Heart right ventricle (tissue), 16 donors: Measurements from ENCODE around the gene ZRSR2. TPM values are rescaled to one million over a fixed set of nuclear protein-coding genes. Genes with fewer than 3 reads are reported as not detected.

Experiments used
- ATAC-seq, 8 donors: fragments of 200-7000 bp; cut with Tn5 transposase; one replicate each; pipeline ENCODE4 v1.9.1; 2020; ENCODE audit warnings: mild to moderate bottlenecking in 8 of 8, moderate library complexity in 8 of 8, moderate number of reproducible peaks in 1 of 8
- DNase-seq, 2 donors: peaks; one replicate each; pipeline ENCODE4 v3.0.0-alpha.2; 2020
- H3K27ac ChIP-seq, 10 donors: fragments of 200-600 bp; sonication (generic) in 2 of 10; one replicate each; pipeline versions ENCODE4 v1.5.0 to v1.8.0; 2020 to 2022; ENCODE audit warnings: mild to moderate bottlenecking in 3 of 10
- H3K27me3 ChIP-seq, 7 donors: fragments of 200-600 bp; one replicate each; pipeline ENCODE4 v1.8.0; 2021 to 2022; ENCODE audit warnings: mild to moderate bottlenecking in 2 of 7
- H3K36me3 ChIP-seq, 9 donors: fragments of 200-600 bp; sonication (generic) in 1 of 9; one replicate each; pipeline versions ENCODE4 v1.5.0 to v1.8.0; 2020 to 2022; ENCODE audit warnings: mild to moderate bottlenecking in 2 of 9
- H3K4me1 ChIP-seq, 9 donors: fragments of 200-600 bp; sonication (generic) in 1 of 9; one replicate each; pipeline versions ENCODE4 v1.5.0 to v1.8.0; 2020 to 2022; ENCODE audit warnings: mild to moderate bottlenecking in 4 of 9
- H3K4me3 ChIP-seq, 10 donors: fragments of 200-600 bp; sonication (generic) in 2 of 10; one replicate each; pipeline versions ENCODE4 v1.5.0 to v1.8.0; 2020 to 2022; ENCODE audit warnings: mild to moderate bottlenecking in 7 of 10, moderate library complexity in 2 of 10
- H3K9me3 ChIP-seq, 11 donors: fragments of 200-600 bp in 10 of 11; sonication (generic) in 2 of 11; one replicate each; pipeline versions ENCODE4 v1.5.0 to v1.8.0; 2013 to 2022; ENCODE audit warnings: mild to moderate bottlenecking in 2 of 11, control low read depth in 1 of 11, moderate library complexity in 1 of 11
- CTCF ChIP-seq, 9 donors: fragments of 200-600 bp; sonication (generic) in 2 of 9; IDR thresholded peaks; one replicate each; pipeline versions ENCODE4 v1.5.0 to v1.8.0; 2021 to 2022; ENCODE audit warnings: antibody characterized with exemption in 9 of 9, mild to moderate bottlenecking in 5 of 9, moderate library complexity in 1 of 9
- WGBS, 2 donors: extraction: QIAGEN DNeasy Blood & Tissue Kit; methylation state at CpG; one replicate each; pipeline ENCODE4 v1.1.7; 2013; ENCODE audit warnings: inconsistent platforms in 1 of 2; 5-methylcytosine and 5-hydroxymethylcytosine counted together
- intact Hi-C, 10 donors: fragments of 100-400 bp; cut with DNase I; formaldehyde crosslinking; loops; one replicate each; pipeline versions ENCODE4 v1.11.1 to v1.14.2; 2022
- polyA plus RNA-seq, 2 donors: library from polyadenylated mRNA; stranded (reverse); fragments of 200-250 nt; gene quantifications; one replicate each; pipeline ENCODE4 v1.2.3, GENCODE V29; 2013
- total RNA-seq, 10 donors: library from RNA; stranded (reverse); fragmentation: NEBNext Ultra II Directional in 3 of 10; extraction: Animal tissue kit (Norgen Biotek cat#: 25700) in 3 of 10; gene quantifications; one replicate each; pipeline versions ENCODE4 v1.2.1 to v1.2.4, GENCODE V29; 2021 to 2023
- donor health status: Arrhythmogenic right ventricular cardiomyopathy.
- donor health status: ischemic (EF 13 %, LVEDD 7.1; RV severe dilation, severe dysfunction).
- donor health status: healthy with polysubstance abuse.
- donor health status: DM: no; HTN: yes; CAD: no.
- donor health status: DM: no; HTN: no; CAD: no.
- donor health status: ischemic (EF 25% LVEDD 6.9; RV normal size, moderate dysfunction).
- donor health status: ischemic (EF 25% LVEDD 5.7; RV mildly dilated, moderate dysfunction).
- donor health status: healthy.
- donor health status: DM: yes; HTN: yes; CAD: no.
- donor health status: Ischemic cardiomyopathy.
- donor health status: ischemic (EF 35%, LVEDD 5.7; RV mildly dilated, moderate dysfunction).
- donor health status: nonischemic (EF 11% LVEDD 7.7; RV severe dilation, severe dysfunction).
- donor health status: DM: yes; HTN: yes; CAD: no.
- donor health status: PGD.
- donor health status: ischemic (EF 29% LVEDD 5.4; RV normal size, mild dysfunction).
- donor health status: nonischemic (EF 23%, LVEDD 6.1; RV moderate dilation, normal function).

The ZRSR2 gene
- total and polyA plus RNA-seq, 12 donors = 6.3 to 25.3 (median 7.9) TPM

- whole genome bisulfite sequencing, 2 donors = 80 to 82% methylated on average over 13 of the region's 13 CpGs
- H3K4me3 ChIP-seq = no peak overlapping the region
- H3K4me1 ChIP-seq = peaks cover 0 to 39% (median 26%) of the 10 kb centered on the region in 9 donors
- H3K27me3 ChIP-seq = no peaks in the 10 kb centered on the region
- DNase-seq (no peak), ATAC-seq (no peak)
- no peak for TF ChIP-seq CTCF (IDR thresholded peaks at IDR 0.05)
- no peaks in the 10 kb centered on the region for H3K36me3 ChIP-seq
- peak overlapping the region in 2 of 10 donors; percentile 10 to 52 for H3K27ac ChIP-seq
- intact Hi-C loops = no loop called here
- H3K9me3 ChIP-seq = no peaks in the 10 kb centered on the region
Measured at GRCh38 chrX:15747626-15748173, 42.6 kb upstream of the ZRSR2 start.

GRCh38 chrX:15748841-15749240 is 41.4 kb upstream of the ZRSR2 start:
- no peak for ATAC-seq
- no peak for DNase-seq
- intact Hi-C loops = no loop called here
- Histone ChIP-seq H3K9me3 (no peaks in the 10 kb centered on the region), H3K27ac (peak overlapping the region in 3 of 10 donors; percentile 64 to 83 (median 81)), H3K36me3 (no peaks in the 10 kb centered on the region), H3K4me3 (no peak overlapping the region), H3K4me1 (peaks cover 0 to 36% (median 26%) of the 10 kb centered on the region in 9 donors), H3K27me3 (no peaks in the 10 kb centered on the region)
- WGBS, 2 donors = 91 to 97% methylated on average over 3 of the region's 3 CpGs
- no peak for TF ChIP-seq CTCF (IDR thresholded peaks at IDR 0.05)

- TF ChIP-seq CTCF (IDR thresholded peaks at IDR 0.05) = no peak
- DNase-seq = peak in 1 of 2 donors; percentile 20
Measured at GRCh38 chrX:15749642-15750610, 40.4 kb upstream of the ZRSR2 start.

GRCh38 chrX:15750611-15751154 is 39.6 kb upstream of the ZRSR2 start:
- peaks cover 0 to 32% (median 26%) of the 10 kb centered on the region in 9 donors for H3K4me1 ChIP-seq
- H3K4me3 ChIP-seq = peak overlapping the region in 2 of 10 donors; percentile 10 to 14
- H3K27ac ChIP-seq = peak overlapping the region; percentile 52 to 84 (median 74)
- H3K36me3 ChIP-seq = no peaks in the 10 kb centered on the region
- H3K27me3 ChIP-seq = no peaks in the 10 kb centered on the region
- intact Hi-C loops = no loop called here
- H3K9me3 ChIP-seq = no peaks in the 10 kb centered on the region
- ATAC-seq = no peak
- no peak for TF ChIP-seq CTCF (IDR thresholded peaks at IDR 0.05)
- no peak for DNase-seq
- WGBS, 2 donors = 58 to 60% methylated on average over 5 of the region's 5 CpGs

More at GRCh38 chrX:15749642-15750610, 40.4 kb upstream of the ZRSR2 start:
- Histone ChIP-seq H3K4me3 (peak overlapping the region in 1 of 10 donors; percentile 14), H3K27ac (peak overlapping the region; percentile 52 to 84 (median 74)), H3K4me1 (peaks cover 0 to 36% (median 26%) of the 10 kb centered on the region in 9 donors), H3K36me3 (no peaks in the 10 kb centered on the region), H3K9me3 (no peaks in the 10 kb centered on the region), H3K27me3 (no peaks in the 10 kb centered on the region)
- intact Hi-C loops = no loop called here
- WGBS, 2 donors = 37 to 50% methylated on average over 7 of the region's 7 CpGs
- ATAC-seq = peak in 6 of 8 donors; percentile 66 to 83 (median 76)
